ENCODE data around the gene KLHL2.

KLHL2 gene

GRCh38 chr4:165326831-165327210 lies 119.5 kb downstream of the KLHL2 start:
- Histone ChIP-seq H3K27ac (ENCODE audit: low read depth in 2 of 2, low read length in 2 of 2) (peak overlapping the region; percentile 82), H3K9ac (ENCODE audit: low read depth in 1 of 2, low read length in 2 of 2) (peak overlapping the region; percentile 70 to 76), H3K36me3 (ENCODE audit: control insufficient read depth in 2 of 2, insufficient read depth in 2 of 2, low read length in 2 of 2) (no peaks in the 10 kb centered on the region), H3K4me3 (ENCODE audit: low read length in 2 of 2) (peak overlapping the region; percentile 80 to 95), H3K4me1 (ENCODE audit: control insufficient read depth in 2 of 2, insufficient read depth in 2 of 2, low read length in 2 of 2) (peaks cover 11 to 14% of the 10 kb centered on the region in 2 donors), H3K27me3 (ENCODE audit: control insufficient read depth in 2 of 2, insufficient read depth in 2 of 2, low read length in 2 of 2) (no peaks in the 10 kb centered on the region), H3K9me3 (ENCODE audit: control insufficient read depth in 2 of 2, low read length in 2 of 2) (no peaks in the 10 kb centered on the region)

- peak within 1 kb of the TSS; percentile 81 to 82 for H3K9ac ChIP-seq (ENCODE audit: low read depth in 1 of 2, low read length in 2 of 2)
- no peaks in the 10 kb centered on the region for H3K9me3 ChIP-seq (ENCODE audit: control insufficient read depth in 2 of 2, low read length in 2 of 2)
These were observed 120.1 kb downstream of the KLHL2 start, which contains the start of gene MSMO1 for GRCh38 chr4:165327211-165328100. TSS of gene MSMO1 (plus strand) at chr4:165327669. CDS start at chr4:165333371, 5,702 bp downstream.

GRCh38 chr4:165328101-165328425 lies 120.7 kb downstream of the KLHL2 start:
- no peaks in the 10 kb centered on the region for H3K9me3 ChIP-seq (ENCODE audit: control insufficient read depth in 2 of 2, low read length in 2 of 2)
- H3K36me3 ChIP-seq (ENCODE audit: control insufficient read depth in 2 of 2, insufficient read depth in 2 of 2, low read length in 2 of 2): peaks cover 0 to 2% of the 10 kb centered on the region in 2 donors
- H3K27ac ChIP-seq (ENCODE audit: low read depth in 2 of 2, low read length in 2 of 2): peak overlapping the region; percentile 82 to 88
- peak overlapping the region; percentile 81 to 82 for H3K9ac ChIP-seq (ENCODE audit: low read depth in 1 of 2, low read length in 2 of 2)
- peaks cover 11 to 14% of the 10 kb centered on the region in 2 donors for H3K4me1 ChIP-seq (ENCODE audit: control insufficient read depth in 2 of 2, insufficient read depth in 2 of 2, low read length in 2 of 2)
- H3K4me3 ChIP-seq (ENCODE audit: low read length in 2 of 2): peak overlapping the region; percentile 85 to 100
- H3K27me3 ChIP-seq (ENCODE audit: control insufficient read depth in 2 of 2, insufficient read depth in 2 of 2, low read length in 2 of 2): no peaks in the 10 kb centered on the region

More at GRCh38 chr4:165327211-165328100, 120.1 kb downstream of the KLHL2 start, which contains the start of gene MSMO1:
- H3K27ac ChIP-seq (ENCODE audit: low read depth in 2 of 2, low read length in 2 of 2): peak within 1 kb of the TSS; percentile 82 to 88
- H3K27me3 ChIP-seq (ENCODE audit: control insufficient read depth in 2 of 2, insufficient read depth in 2 of 2, low read length in 2 of 2): no peaks in the 10 kb centered on the region
- peaks cover 0 to 2% of the 10 kb centered on the region in 2 donors for H3K36me3 ChIP-seq (ENCODE audit: control insufficient read depth in 2 of 2, insufficient read depth in 2 of 2, low read length in 2 of 2)
- H3K4me3 ChIP-seq (ENCODE audit: low read length in 2 of 2): peak within 1 kb of the TSS; percentile 85 to 100
- peaks cover 11 to 14% of the 10 kb centered on the region in 2 donors for H3K4me1 ChIP-seq (ENCODE audit: control insufficient read depth in 2 of 2, insufficient read depth in 2 of 2, low read length in 2 of 2)

GRCh38 chr4:165328708-165329107 lies 121.3 kb downstream of the KLHL2 start:
- peaks cover 11 to 14% of the 10 kb centered on the region in 2 donors for H3K4me1 ChIP-seq (ENCODE audit: control insufficient read depth in 2 of 2, insufficient read depth in 2 of 2, low read length in 2 of 2)
- peak overlapping the region; percentile 85 to 100 for H3K4me3 ChIP-seq (ENCODE audit: low read length in 2 of 2)
- peaks cover 0 to 4% of the 10 kb centered on the region in 2 donors for H3K36me3 ChIP-seq (ENCODE audit: control insufficient read depth in 2 of 2, insufficient read depth in 2 of 2, low read length in 2 of 2)
- H3K27ac ChIP-seq (ENCODE audit: low read depth in 2 of 2, low read length in 2 of 2): peak overlapping the region in 1 of 2 donors; percentile 88
- peak overlapping the region; percentile 81 to 82 for H3K9ac ChIP-seq (ENCODE audit: low read depth in 1 of 2, low read length in 2 of 2)
- no peaks in the 10 kb centered on the region for H3K27me3 ChIP-seq (ENCODE audit: control insufficient read depth in 2 of 2, insufficient read depth in 2 of 2, low read length in 2 of 2)
- no peaks in the 10 kb centered on the region for H3K9me3 ChIP-seq (ENCODE audit: control insufficient read depth in 2 of 2, low read length in 2 of 2)

- no peak overlapping the region for H3K27ac ChIP-seq (ENCODE audit: low read depth in 2 of 2, low read length in 2 of 2)
- H3K4me1 ChIP-seq (ENCODE audit: control insufficient read depth in 2 of 2, insufficient read depth in 2 of 2, low read length in 2 of 2): peaks cover 11 to 14% of the 10 kb centered on the region in 2 donors
- H3K27me3 ChIP-seq (ENCODE audit: control insufficient read depth in 2 of 2, insufficient read depth in 2 of 2, low read length in 2 of 2): no peaks in the 10 kb centered on the region
- H3K36me3 ChIP-seq (ENCODE audit: control insufficient read depth in 2 of 2, insufficient read depth in 2 of 2, low read length in 2 of 2): peaks cover 7 to 9% of the 10 kb centered on the region in 2 donors
- H3K4me3 ChIP-seq (ENCODE audit: low read length in 2 of 2): no peak overlapping the region
- no peaks in the 10 kb centered on the region for H3K9me3 ChIP-seq (ENCODE audit: control insufficient read depth in 2 of 2, low read length in 2 of 2)
- no peak overlapping the region for H3K9ac ChIP-seq (ENCODE audit: low read depth in 1 of 2, low read length in 2 of 2)
These were observed 122.7 kb downstream of the KLHL2 start for GRCh38 chr4:165330071-165330470.

- H3K4me3 ChIP-seq (ENCODE audit: low read length in 2 of 2): no peak overlapping the region
- H3K27ac ChIP-seq (ENCODE audit: low read depth in 2 of 2, low read length in 2 of 2): no peak overlapping the region
- peaks cover 10% of the 10 kb centered on the region in 2 donors for H3K36me3 ChIP-seq (ENCODE audit: control insufficient read depth in 2 of 2, insufficient read depth in 2 of 2, low read length in 2 of 2)
- H3K9ac ChIP-seq (ENCODE audit: low read depth in 1 of 2, low read length in 2 of 2): no peak overlapping the region
- no peaks in the 10 kb centered on the region for H3K27me3 ChIP-seq (ENCODE audit: control insufficient read depth in 2 of 2, insufficient read depth in 2 of 2, low read length in 2 of 2)
- no peaks in the 10 kb centered on the region for H3K9me3 ChIP-seq (ENCODE audit: control insufficient read depth in 2 of 2, low read length in 2 of 2)
- H3K4me1 ChIP-seq (ENCODE audit: control insufficient read depth in 2 of 2, insufficient read depth in 2 of 2, low read length in 2 of 2): peaks cover 11 to 14% of the 10 kb centered on the region in 2 donors
These were observed 123.3 kb downstream of the KLHL2 start for GRCh38 chr4:165330666-165331065.

GRCh38 chr4:165331359-165331758 lies 124.0 kb downstream of the KLHL2 start:
- Histone ChIP-seq H3K27ac (ENCODE audit: low read depth in 2 of 2, low read length in 2 of 2) (no peak overlapping the region), H3K9ac (ENCODE audit: low read depth in 1 of 2, low read length in 2 of 2) (no peak overlapping the region), H3K4me1 (ENCODE audit: control insufficient read depth in 2 of 2, insufficient read depth in 2 of 2, low read length in 2 of 2) (peaks cover 10 to 11% of the 10 kb centered on the region in 2 donors), H3K4me3 (ENCODE audit: low read length in 2 of 2) (no peak overlapping the region), H3K36me3 (ENCODE audit: control insufficient read depth in 2 of 2, insufficient read depth in 2 of 2, low read length in 2 of 2) (peaks cover 10% of the 10 kb centered on the region in 2 donors), H3K9me3 (ENCODE audit: control insufficient read depth in 2 of 2, low read length in 2 of 2) (no peaks in the 10 kb centered on the region), H3K27me3 (ENCODE audit: control insufficient read depth in 2 of 2, insufficient read depth in 2 of 2, low read length in 2 of 2) (no peaks in the 10 kb centered on the region)

- Histone ChIP-seq H3K4me1 (ENCODE audit: control insufficient read depth in 2 of 2, insufficient read depth in 2 of 2, low read length in 2 of 2) (peaks cover 9 to 11% of the 10 kb centered on the region in 2 donors), H3K4me3 (ENCODE audit: low read length in 2 of 2) (no peak overlapping the region), H3K36me3 (ENCODE audit: control insufficient read depth in 2 of 2, insufficient read depth in 2 of 2, low read length in 2 of 2) (peaks cover 10% of the 10 kb centered on the region in 2 donors), H3K27me3 (ENCODE audit: control insufficient read depth in 2 of 2, insufficient read depth in 2 of 2, low read length in 2 of 2) (no peaks in the 10 kb centered on the region), H3K9me3 (ENCODE audit: control insufficient read depth in 2 of 2, low read length in 2 of 2) (no peaks in the 10 kb centered on the region), H3K27ac (ENCODE audit: low read depth in 2 of 2, low read length in 2 of 2) (no peak overlapping the region), H3K9ac (ENCODE audit: low read depth in 1 of 2, low read length in 2 of 2) (no peak overlapping the region)
These were observed 124.5 kb downstream of the KLHL2 start for GRCh38 chr4:165331823-165332222.

- Histone ChIP-seq H3K4me3 (ENCODE audit: low read length in 2 of 2) (no peak overlapping the region), H3K27ac (ENCODE audit: low read depth in 2 of 2, low read length in 2 of 2) (no peak overlapping the region), H3K27me3 (ENCODE audit: control insufficient read depth in 2 of 2, insufficient read depth in 2 of 2, low read length in 2 of 2) (no peaks in the 10 kb centered on the region), H3K4me1 (ENCODE audit: control insufficient read depth in 2 of 2, insufficient read depth in 2 of 2, low read length in 2 of 2) (peaks cover 9 to 11% of the 10 kb centered on the region in 2 donors), H3K9me3 (ENCODE audit: control insufficient read depth in 2 of 2, low read length in 2 of 2) (no peaks in the 10 kb centered on the region), H3K36me3 (ENCODE audit: control insufficient read depth in 2 of 2, insufficient read depth in 2 of 2, low read length in 2 of 2) (peaks cover 10% of the 10 kb centered on the region in 2 donors), H3K9ac (ENCODE audit: low read depth in 1 of 2, low read length in 2 of 2) (no peak overlapping the region)
These were observed 125.1 kb downstream of the KLHL2 start for GRCh38 chr4:165332502-165332901.

GRCh38 chr4:165335163-165335703 lies 127.9 kb downstream of the KLHL2 start:
- Histone ChIP-seq H3K9me3 (ENCODE audit: control insufficient read depth in 2 of 2, low read length in 2 of 2) (no peaks in the 10 kb centered on the region), H3K4me1 (ENCODE audit: control insufficient read depth in 2 of 2, insufficient read depth in 2 of 2, low read length in 2 of 2) (no peaks in the 10 kb centered on the region), H3K9ac (ENCODE audit: low read depth in 1 of 2, low read length in 2 of 2) (no peak overlapping the region), H3K27ac (ENCODE audit: low read depth in 2 of 2, low read length in 2 of 2) (no peak overlapping the region), H3K36me3 (ENCODE audit: control insufficient read depth in 2 of 2, insufficient read depth in 2 of 2, low read length in 2 of 2) (peaks cover 17 to 23% of the 10 kb centered on the region in 2 donors), H3K4me3 (ENCODE audit: low read length in 2 of 2) (no peak overlapping the region), H3K27me3 (ENCODE audit: control insufficient read depth in 2 of 2, insufficient read depth in 2 of 2, low read length in 2 of 2) (no peaks in the 10 kb centered on the region)
